ACHN (cell line): ENCODE data around the gene PTPN5.
A peak's percentile ranks its signal among the peaks of the same experiment; 100 is the strongest.
"Not testable (repeated sequence)": the region's sequence is repeated elsewhere in the genome, so short reads cannot be mapped to it uniquely, and the experiment has no call there.

Experiments
- DNase-seq: peaks from one replicate; pipeline ENCODE4 v3.0.0-alpha.2; 2015
- in situ Hi-C: cut with HindIII; loops from 2 replicates; pipeline ENCODE4 v1.10.0; 2017; ENCODE audit warnings: low sequenced_read_pairs, low pct_ligation_motif_present, low pct_unique_long_range_greater_than_20kb

The PTPN5 gene

GRCh38 chr11:18791207-18791968 lies at the start of gene PTPN5:
PTPN5 (minus strand) TSS chr11:18791798; CDS start chr11:18771958, 19,840 bp downstream.
- DNase-seq, result no peak
- in situ Hi-C loops, result no loop called here

- in situ Hi-C loops, result no loop called here
- peak; percentile 4 for DNase-seq
Observed at GRCh38 chr11:18836417-18836816, 44.8 kb upstream of the PTPN5 start.

GRCh38 chr11:18834754-18835466 lies 43.3 kb upstream of the PTPN5 start:
- in situ Hi-C loops, result no loop called here
- DNase-seq, result no peak

- in situ Hi-C loops, DNase-seq: not testable (repeated sequence)
Observed at GRCh38 chr11:18820160-18820559, 28.6 kb upstream of the PTPN5 start.

- in situ Hi-C loops, result no loop called here
- no peak for DNase-seq
Observed at GRCh38 chr11:18804199-18804999, 12.8 kb upstream of the PTPN5 start.

GRCh38 chr11:18802381-18803257 lies 11.0 kb upstream of the PTPN5 start:
- DNase-seq, result peak; percentile 61
- in situ Hi-C loops, result no loop called here

GRCh38 chr11:18798799-18799469 lies 7.3 kb upstream of the PTPN5 start:
- in situ Hi-C loops, result no loop called here

GRCh38 chr11:18794956-18795355 lies 3.4 kb upstream of the PTPN5 start:
- in situ Hi-C loops, result no loop called here
- DNase-seq, result no peak

More at GRCh38 chr11:18798799-18799469, 7.3 kb upstream of the PTPN5 start:
- no peak for DNase-seq

GRCh38 chr11:18792827-18793226 lies 1.2 kb upstream of the PTPN5 start:
- in situ Hi-C loops, result no loop called here
- DNase-seq, result no peak

- in situ Hi-C loops, result no loop called here
Observed at GRCh38 chr11:18791969-18792628, 501 bp upstream of the PTPN5 start.

GRCh38 chr11:18790883-18791206 lies 753 bp downstream of the PTPN5 start:
- in situ Hi-C loops, result no loop called here
- no peak for DNase-seq

More at GRCh38 chr11:18791969-18792628, 501 bp upstream of the PTPN5 start:
- DNase-seq, result no peak

GRCh38 chr11:18789942-18790341 lies 1.7 kb downstream of the PTPN5 start:
- DNase-seq, result no peak
- in situ Hi-C loops, result no loop called here

GRCh38 chr11:18785411-18785810 lies 6.2 kb downstream of the PTPN5 start:
- in situ Hi-C loops, result no loop called here
- no peak for DNase-seq

GRCh38 chr11:18780896-18781295 lies 10.7 kb downstream of the PTPN5 start:
- DNase-seq, result no peak
- in situ Hi-C loops, result no loop called here

GRCh38 chr11:18780329-18780728 lies 11.3 kb downstream of the PTPN5 start:
- in situ Hi-C loops, result no loop called here
- no peak for DNase-seq

GRCh38 chr11:18778468-18778867 lies 13.1 kb downstream of the PTPN5 start:
- no peak for DNase-seq
- in situ Hi-C loops, result no loop called here

GRCh38 chr11:18776324-18776723 lies 15.3 kb downstream of the PTPN5 start:
- DNase-seq, result no peak
- in situ Hi-C loops, result no loop called here
